ENCODE data around the gene ASXL3. TPM values are rescaled to one million over a fixed set of nuclear protein-coding genes. Genes with fewer than 3 reads are reported as not detected.

The ASXL3 gene
- polyA plus RNA-seq, 1 donor from 2014 or later = 15.2 TPM

DNA sequence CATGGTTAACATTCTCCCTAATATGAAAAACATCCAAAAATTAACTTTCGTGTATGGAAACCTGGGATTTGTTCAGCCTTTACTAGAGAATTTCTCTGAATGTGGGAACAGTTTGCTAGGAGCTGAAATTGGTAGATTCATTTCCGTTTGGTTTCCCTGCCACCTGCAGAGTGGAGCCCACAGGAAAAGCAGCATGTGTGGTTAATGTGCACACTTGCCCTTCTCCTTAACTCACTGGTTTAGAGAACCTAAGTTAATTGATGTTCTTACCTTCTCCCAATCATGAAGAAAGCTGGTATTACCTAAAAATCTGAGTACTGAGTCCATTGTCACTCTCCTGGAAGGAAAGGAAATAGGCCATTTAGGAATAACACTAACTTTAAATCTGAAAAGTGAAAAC is 37.6 kb upstream of the ASXL3 start:
- TF ChIP-seq SMC3 (conservative IDR thresholded peaks at IDR 0.05; ENCODE audit: poor library complexity) = no peak
- no peak for TF ChIP-seq POLR2AphosphoS5 (IDR thresholded peaks at IDR 0.05)
- TF ChIP-seq, protein P1, sequence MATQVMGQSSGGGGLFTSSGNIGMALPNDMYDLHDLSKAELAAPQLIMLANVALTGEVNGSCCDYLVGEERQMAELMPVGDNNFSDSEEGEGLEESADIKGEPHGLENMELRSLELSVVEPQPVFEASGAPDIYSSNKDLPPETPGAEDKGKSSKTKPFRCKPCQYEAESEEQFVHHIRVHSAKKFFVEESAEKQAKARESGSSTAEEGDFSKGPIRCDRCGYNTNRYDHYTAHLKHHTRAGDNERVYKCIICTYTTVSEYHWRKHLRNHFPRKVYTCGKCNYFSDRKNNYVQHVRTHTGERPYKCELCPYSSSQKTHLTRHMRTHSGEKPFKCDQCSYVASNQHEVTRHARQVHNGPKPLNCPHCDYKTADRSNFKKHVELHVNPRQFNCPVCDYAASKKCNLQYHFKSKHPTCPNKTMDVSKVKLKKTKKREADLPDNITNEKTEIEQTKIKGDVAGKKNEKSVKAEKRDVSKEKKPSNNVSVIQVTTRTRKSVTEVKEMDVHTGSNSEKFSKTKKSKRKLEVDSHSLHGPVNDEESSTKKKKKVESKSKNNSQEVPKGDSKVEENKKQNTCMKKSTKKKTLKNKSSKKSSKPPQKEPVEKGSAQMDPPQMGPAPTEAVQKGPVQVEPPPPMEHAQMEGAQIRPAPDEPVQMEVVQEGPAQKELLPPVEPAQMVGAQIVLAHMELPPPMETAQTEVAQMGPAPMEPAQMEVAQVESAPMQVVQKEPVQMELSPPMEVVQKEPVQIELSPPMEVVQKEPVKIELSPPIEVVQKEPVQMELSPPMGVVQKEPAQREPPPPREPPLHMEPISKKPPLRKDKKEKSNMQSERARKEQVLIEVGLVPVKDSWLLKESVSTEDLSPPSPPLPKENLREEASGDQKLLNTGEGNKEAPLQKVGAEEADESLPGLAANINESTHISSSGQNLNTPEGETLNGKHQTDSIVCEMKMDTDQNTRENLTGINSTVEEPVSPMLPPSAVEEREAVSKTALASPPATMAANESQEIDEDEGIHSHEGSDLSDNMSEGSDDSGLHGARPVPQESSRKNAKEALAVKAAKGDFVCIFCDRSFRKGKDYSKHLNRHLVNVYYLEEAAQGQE (IDR thresholded peaks at IDR 0.05; ENCODE audit: borderline replicate concordance) = no peak
- no peak for TF ChIP-seq MXI1 (conservative IDR thresholded peaks at IDR 0.05; ENCODE audit: poor library complexity, severe bottlenecking)
- no peak for TF ChIP-seq EZH2 (IDR thresholded peaks at IDR 0.05; ENCODE audit: borderline replicate concordance, insufficient read depth, low read length, poor library complexity, severe bottlenecking)
- TF ChIP-seq, protein P2, sequence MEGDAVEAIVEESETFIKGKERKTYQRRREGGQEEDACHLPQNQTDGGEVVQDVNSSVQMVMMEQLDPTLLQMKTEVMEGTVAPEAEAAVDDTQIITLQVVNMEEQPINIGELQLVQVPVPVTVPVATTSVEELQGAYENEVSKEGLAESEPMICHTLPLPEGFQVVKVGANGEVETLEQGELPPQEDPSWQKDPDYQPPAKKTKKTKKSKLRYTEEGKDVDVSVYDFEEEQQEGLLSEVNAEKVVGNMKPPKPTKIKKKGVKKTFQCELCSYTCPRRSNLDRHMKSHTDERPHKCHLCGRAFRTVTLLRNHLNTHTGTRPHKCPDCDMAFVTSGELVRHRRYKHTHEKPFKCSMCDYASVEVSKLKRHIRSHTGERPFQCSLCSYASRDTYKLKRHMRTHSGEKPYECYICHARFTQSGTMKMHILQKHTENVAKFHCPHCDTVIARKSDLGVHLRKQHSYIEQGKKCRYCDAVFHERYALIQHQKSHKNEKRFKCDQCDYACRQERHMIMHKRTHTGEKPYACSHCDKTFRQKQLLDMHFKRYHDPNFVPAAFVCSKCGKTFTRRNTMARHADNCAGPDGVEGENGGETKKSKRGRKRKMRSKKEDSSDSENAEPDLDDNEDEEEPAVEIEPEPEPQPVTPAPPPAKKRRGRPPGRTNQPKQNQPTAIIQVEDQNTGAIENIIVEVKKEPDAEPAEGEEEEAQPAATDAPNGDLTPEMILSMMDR (IDR thresholded peaks at IDR 0.05; ENCODE audit: poor library complexity, severe bottlenecking) = no peak
- no peak for TF ChIP-seq EP300 (conservative IDR thresholded peaks at IDR 0.05; ENCODE audit: poor library complexity, severe bottlenecking)
- TF ChIP-seq TAF1 (IDR thresholded peaks at IDR 0.05; ENCODE audit: low read depth) = no peak
- no peak for TF ChIP-seq RAD21 (conservative IDR thresholded peaks at IDR 0.05)
- Histone ChIP-seq H3K79me2 (replicated peaks; ENCODE audit: insufficient read depth, low read length) (no peaks in the 10 kb centered on the region), H3K27me3 (ENCODE audit: insufficient read depth, low read depth, low read length) (no peaks in the 10 kb centered on the region), H3F3A (ENCODE audit: insufficient read depth, low read length, poor library complexity, severe bottlenecking) (no peaks in the 10 kb centered on the region), H3K36me3 (ENCODE audit: insufficient read depth, low read length) (no peaks in the 10 kb centered on the region), H3K27ac (ENCODE audit: low read length) (no peak overlapping the region), H3K4me3 (ENCODE audit: low read length) (no peak overlapping the region), H2AFZ (ENCODE audit: low read depth, low read length) (no peak overlapping the region), H3K9me2 (ENCODE audit: insufficient read depth, low read length) (no peaks in the 10 kb centered on the region), H3K4me2 (ENCODE audit: low read length) (no peak overlapping the region), H3K9me3 (ENCODE audit: low read length) (no peaks in the 10 kb centered on the region), H3K9ac (ENCODE audit: low read length) (no peak overlapping the region), H4K20me1 (ENCODE audit: insufficient read depth) (no peaks in the 10 kb centered on the region)

DNA sequence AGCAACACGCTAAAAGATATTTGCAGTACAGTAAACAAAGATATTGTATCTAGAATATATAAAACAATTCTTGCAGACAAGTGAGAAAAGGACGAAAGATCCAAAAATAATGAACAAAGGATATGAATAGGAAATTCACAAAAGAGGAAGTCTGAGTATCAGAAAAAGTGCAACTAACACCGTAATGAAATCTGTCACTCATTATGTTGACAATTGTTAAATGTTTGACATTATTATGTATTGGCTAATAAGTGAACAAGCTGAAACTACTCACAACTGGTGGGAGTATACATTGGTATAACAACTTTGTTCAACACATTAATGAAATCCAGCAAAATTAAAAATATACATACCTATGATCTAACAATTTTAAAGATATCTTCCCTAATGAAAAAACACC is 36.7 kb upstream of the ASXL3 start:
- H3K36me3 ChIP-seq (ENCODE audit: insufficient read depth, low read length) = no peaks in the 10 kb centered on the region
- no peaks in the 10 kb centered on the region for H3F3A ChIP-seq (ENCODE audit: insufficient read depth, low read length, poor library complexity, severe bottlenecking)
- H3K9ac ChIP-seq (ENCODE audit: low read length) = no peak overlapping the region
- no peak overlapping the region for H3K27ac ChIP-seq (ENCODE audit: low read length)
- no peaks in the 10 kb centered on the region for H3K79me2 ChIP-seq (replicated peaks; ENCODE audit: insufficient read depth, low read length)
- H2AFZ ChIP-seq (ENCODE audit: low read depth, low read length) = no peak overlapping the region
- H3K27me3 ChIP-seq (ENCODE audit: insufficient read depth, low read depth, low read length) = no peaks in the 10 kb centered on the region
- no peaks in the 10 kb centered on the region for H3K9me2 ChIP-seq (ENCODE audit: insufficient read depth, low read length)
- H3K4me2 ChIP-seq (ENCODE audit: low read length) = no peak overlapping the region
- TF ChIP-seq POLR2AphosphoS5 (IDR thresholded peaks at IDR 0.05) (no peak), SMC3 (conservative IDR thresholded peaks at IDR 0.05; ENCODE audit: poor library complexity) (no peak), TAF1 (IDR thresholded peaks at IDR 0.05; ENCODE audit: low read depth) (no peak), MXI1 (conservative IDR thresholded peaks at IDR 0.05; ENCODE audit: poor library complexity, severe bottlenecking) (no peak), RAD21 (conservative IDR thresholded peaks at IDR 0.05) (no peak), EP300 (conservative IDR thresholded peaks at IDR 0.05; ENCODE audit: poor library complexity, severe bottlenecking) (no peak), EZH2 (IDR thresholded peaks at IDR 0.05; ENCODE audit: borderline replicate concordance, insufficient read depth, low read length, poor library complexity, severe bottlenecking) (no peak)
- TF ChIP-seq, protein P2 (IDR thresholded peaks at IDR 0.05; ENCODE audit: poor library complexity, severe bottlenecking) = no peak
- TF ChIP-seq, protein P1 (IDR thresholded peaks at IDR 0.05; ENCODE audit: borderline replicate concordance) = no peak
- no peaks in the 10 kb centered on the region for H3K9me3 ChIP-seq (ENCODE audit: low read length)
- H3K4me3 ChIP-seq (ENCODE audit: low read length) = no peak overlapping the region
- no peaks in the 10 kb centered on the region for H4K20me1 ChIP-seq (ENCODE audit: insufficient read depth)

Measured in neural cell (in vitro differentiated cells).